CD4-positive, alpha-beta T cell (primary cell): ENCODE data around the gene CETP. TPM values are rescaled to one million over a fixed set of nuclear protein-coding genes. Genes with fewer than 3 reads are reported as not detected.
A peak's percentile ranks its signal among the peaks of the same experiment; 100 is the strongest.

Experiments
- ATAC-seq: fragments of 200-7000 bp; cut with Tn5 transposase; one replicate; pipeline ENCODE4 v1.10.0; 2022; ENCODE audit warnings: mild to moderate bottlenecking; ENCODE audit not compliant: poor library complexity
- CTCF ChIA-PET: fragments of 350-600 bp; sonication (Branson Sonifier 250); formaldehyde crosslinking; loops from one replicate; lab custom pipeline; 2021; ENCODE audit warnings: antibody characterized with exemption, inconsistent platforms; lab: Charles Lee
- POLR2A ChIA-PET: fragments of 350-600 bp; sonication (Branson Sonifier 250); formaldehyde crosslinking; loops from one replicate; lab custom pipeline; 2021; ENCODE audit warnings: antibody characterized with exemption, inconsistent platforms; lab: Charles Lee
- DNase-seq, 14 experiments: peaks; one replicate each; pipeline ENCODE4 v3.0.0-alpha.2; 2013 to 2020; ENCODE audit warnings: mixed read lengths in 2 of 14
- H3K27ac ChIP-seq, 2 donors: one replicate each; pipeline versions ENCODE4 v1.5.1 to v1.7.0; 2013; ENCODE audit warnings: low read length in 2 of 2, low read depth in 1 of 2, mild to moderate bottlenecking in 1 of 2
- H3K27me3 ChIP-seq, 2 experiments: 1 replicate in 1 of 2; 2 replicates in 1 of 2; pipeline versions ENCODE4 v1.6.1 to v1.7.0; 2013; ENCODE audit warnings: low read length in 2 of 2, control low read depth in 1 of 2, mild to moderate bottlenecking in 1 of 2, moderate library complexity in 1 of 2; ENCODE audit not compliant: insufficient read depth in 2 of 2, control insufficient read depth in 1 of 2
- H3K36me3 ChIP-seq: one replicate; pipeline ENCODE4 v1.6.1; 2013; ENCODE audit warnings: low read length, control low read depth; ENCODE audit not compliant: insufficient read depth
- H3K4me1 ChIP-seq: one replicate; pipeline ENCODE4 v1.6.1; 2013; ENCODE audit warnings: low read length, control low read depth; ENCODE audit not compliant: insufficient read depth
- H3K4me3 ChIP-seq: one replicate; pipeline ENCODE4 v1.5.1; 2013; ENCODE audit warnings: mild to moderate bottlenecking, low read length, moderate library complexity
- H3K9me3 ChIP-seq, 2 experiments: 1 replicate in 1 of 2; 2 replicates in 1 of 2; pipeline versions ENCODE4 v1.6.1 to v1.7.0; 2013; ENCODE audit warnings: low read length in 2 of 2, mild to moderate bottlenecking in 2 of 2, control low read depth in 1 of 2, moderate library complexity in 1 of 2; ENCODE audit not compliant: control insufficient read depth in 1 of 2, insufficient read depth in 1 of 2
- H3K27ac Mint-ChIP-seq: one replicate; pipeline ENCODE4 v1.8.0; 2020; ENCODE audit warnings: mixed read lengths
- H3K27me3 Mint-ChIP-seq: one replicate; pipeline ENCODE4 v1.8.0; 2021; ENCODE audit warnings: mixed read lengths
- H3K36me3 Mint-ChIP-seq: one replicate; pipeline ENCODE4 v1.8.0; 2021; ENCODE audit warnings: low read depth, mixed read lengths
- H3K4me1 Mint-ChIP-seq: one replicate; pipeline ENCODE4 v1.8.0; 2021; ENCODE audit warnings: low read depth, mixed read lengths
- H3K4me3 Mint-ChIP-seq: one replicate; pipeline ENCODE4 v1.8.0; 2020; ENCODE audit warnings: mild to moderate bottlenecking, mixed read lengths
- H3K9me3 Mint-ChIP-seq: one replicate; pipeline ENCODE4 v1.8.0; 2020; ENCODE audit warnings: mixed read lengths
- intact Hi-C, 2 experiments: fragments of 100-400 bp; cut with DNase I in 1 of 2; cut with micrococcal nuclease in 1 of 2; formaldehyde crosslinking; loops; one replicate each; pipeline versions ENCODE4 v1.15.1 to v1.9.0; 2023 to 2025; cut with DNase I, micrococcal nuclease
- total RNA-seq, 174 experiments: library from RNA in 2 of 174; stranded (reverse) in 2 of 174; gene quantifications; one replicate each; pipeline ENCODE4 v1.2.3 and lab custom pipeline; 2021 to 2026
- TF ChIP-seq, protein P1 (sequence below): fragments of 200-600 bp; IDR thresholded peaks from one replicate; pipeline ENCODE4 v1.8.0; 2022; ENCODE audit warnings: antibody characterized with exemption, mild to moderate bottlenecking

The CETP gene
- total RNA-seq, 2 experiments from 2014 or later: not detected

DNA sequence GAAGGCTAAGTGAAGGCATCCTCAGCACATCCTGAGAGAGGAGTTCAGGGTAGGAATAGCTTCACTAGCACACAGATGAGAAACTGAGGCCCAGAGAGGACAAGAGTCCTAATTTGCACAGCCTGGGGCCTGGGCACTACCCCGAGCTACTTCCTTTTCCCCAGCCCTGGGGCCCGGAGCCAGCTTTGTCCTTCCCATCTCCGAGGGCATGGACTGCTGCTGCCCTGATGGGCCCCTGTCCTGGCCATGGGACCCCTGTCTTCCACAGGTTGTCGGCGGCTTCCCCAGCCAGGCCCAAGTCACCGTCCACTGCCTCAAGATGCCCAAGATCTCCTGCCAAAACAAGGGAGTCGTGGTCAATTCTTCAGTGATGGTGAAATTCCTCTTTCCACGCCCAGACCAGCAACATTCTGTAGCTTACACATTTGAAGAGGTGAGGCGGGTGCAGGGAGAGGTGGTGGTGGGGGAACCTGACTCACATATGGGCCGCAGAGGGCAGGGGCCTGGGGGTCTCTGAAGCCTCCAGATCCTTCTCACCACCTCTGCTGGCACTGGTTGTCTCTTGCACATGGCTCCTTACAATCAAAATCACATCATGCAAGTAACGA lies 16.2 kb downstream of the CETP start:
- ChIA-PET CTCF (no interaction called here), POLR2A (interaction anchor here (0.6 to 1.4 kb wide), 2 partner anchors 46 to 163 kb away, joined by 3 to 4 read pairs; partner anchors contain the start of gene HERPUD1)
- no peaks in the 10 kb centered on the region for H3K9me3 ChIP-seq
- H3K27ac ChIP-seq: no peak overlapping the region
- no peak overlapping the region for H3K4me3 ChIP-seq
- H3K27ac Mint-ChIP-seq: no peak overlapping the region
- ATAC-seq: no peak
- intact Hi-C loops: no loop called here
- peaks cover 14% of the 10 kb centered on the region for H3K36me3 ChIP-seq
- H3K9me3 Mint-ChIP-seq: no peaks in the 10 kb centered on the region
- H3K4me1 ChIP-seq: peaks cover 36% of the 10 kb centered on the region
- peaks cover 12% of the 10 kb centered on the region for H3K36me3 Mint-ChIP-seq
- H3K27me3 Mint-ChIP-seq: no peaks in the 10 kb centered on the region
- no peaks in the 10 kb centered on the region for H3K27me3 ChIP-seq
- TF ChIP-seq, protein P1, sequence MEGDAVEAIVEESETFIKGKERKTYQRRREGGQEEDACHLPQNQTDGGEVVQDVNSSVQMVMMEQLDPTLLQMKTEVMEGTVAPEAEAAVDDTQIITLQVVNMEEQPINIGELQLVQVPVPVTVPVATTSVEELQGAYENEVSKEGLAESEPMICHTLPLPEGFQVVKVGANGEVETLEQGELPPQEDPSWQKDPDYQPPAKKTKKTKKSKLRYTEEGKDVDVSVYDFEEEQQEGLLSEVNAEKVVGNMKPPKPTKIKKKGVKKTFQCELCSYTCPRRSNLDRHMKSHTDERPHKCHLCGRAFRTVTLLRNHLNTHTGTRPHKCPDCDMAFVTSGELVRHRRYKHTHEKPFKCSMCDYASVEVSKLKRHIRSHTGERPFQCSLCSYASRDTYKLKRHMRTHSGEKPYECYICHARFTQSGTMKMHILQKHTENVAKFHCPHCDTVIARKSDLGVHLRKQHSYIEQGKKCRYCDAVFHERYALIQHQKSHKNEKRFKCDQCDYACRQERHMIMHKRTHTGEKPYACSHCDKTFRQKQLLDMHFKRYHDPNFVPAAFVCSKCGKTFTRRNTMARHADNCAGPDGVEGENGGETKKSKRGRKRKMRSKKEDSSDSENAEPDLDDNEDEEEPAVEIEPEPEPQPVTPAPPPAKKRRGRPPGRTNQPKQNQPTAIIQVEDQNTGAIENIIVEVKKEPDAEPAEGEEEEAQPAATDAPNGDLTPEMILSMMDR: no peak
- H3K4me3 Mint-ChIP-seq: no peak overlapping the region
- peaks cover 51% of the 10 kb centered on the region for H3K4me1 Mint-ChIP-seq
- DNase-seq: no peak

DNA sequence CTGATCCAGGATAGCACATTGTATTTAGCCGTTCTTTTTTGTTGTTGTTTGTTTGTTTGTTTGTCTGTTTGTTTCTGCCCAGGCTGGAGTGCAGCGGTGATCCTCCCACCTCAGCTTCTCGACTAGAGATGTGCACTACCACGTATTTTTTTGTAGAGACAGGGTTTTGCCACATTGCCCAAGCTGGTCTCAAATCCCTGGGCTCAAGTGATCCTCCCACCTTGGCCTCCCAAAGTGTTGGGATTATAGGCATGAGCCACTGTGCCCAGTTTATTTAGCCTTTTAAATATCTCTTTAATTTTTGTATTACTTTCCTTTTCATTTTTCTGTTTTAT lies 18.4 kb downstream of the CETP start:
- DNase-seq (no peak), ATAC-seq (no peak)
- TF ChIP-seq, protein P1: no peak
- intact Hi-C loops: no loop called here
- Histone ChIP-seq H3K9me3 (no peaks in the 10 kb centered on the region), H3K27ac (no peak overlapping the region), H3K4me1 (peaks cover 44% of the 10 kb centered on the region), H3K4me3 (no peak overlapping the region), H3K27me3 (no peaks in the 10 kb centered on the region), H3K36me3 (peaks cover 24% of the 10 kb centered on the region)
- Mint-ChIP-seq H3K36me3 (peaks cover 21% of the 10 kb centered on the region), H3K27me3 (no peaks in the 10 kb centered on the region), H3K4me1 (peaks cover 42% of the 10 kb centered on the region), H3K4me3 (no peak overlapping the region), H3K27ac (peak overlapping the region; percentile 69), H3K9me3 (no peaks in the 10 kb centered on the region)
- ChIA-PET POLR2A (no interaction called here), CTCF (no interaction called here)

DNA sequence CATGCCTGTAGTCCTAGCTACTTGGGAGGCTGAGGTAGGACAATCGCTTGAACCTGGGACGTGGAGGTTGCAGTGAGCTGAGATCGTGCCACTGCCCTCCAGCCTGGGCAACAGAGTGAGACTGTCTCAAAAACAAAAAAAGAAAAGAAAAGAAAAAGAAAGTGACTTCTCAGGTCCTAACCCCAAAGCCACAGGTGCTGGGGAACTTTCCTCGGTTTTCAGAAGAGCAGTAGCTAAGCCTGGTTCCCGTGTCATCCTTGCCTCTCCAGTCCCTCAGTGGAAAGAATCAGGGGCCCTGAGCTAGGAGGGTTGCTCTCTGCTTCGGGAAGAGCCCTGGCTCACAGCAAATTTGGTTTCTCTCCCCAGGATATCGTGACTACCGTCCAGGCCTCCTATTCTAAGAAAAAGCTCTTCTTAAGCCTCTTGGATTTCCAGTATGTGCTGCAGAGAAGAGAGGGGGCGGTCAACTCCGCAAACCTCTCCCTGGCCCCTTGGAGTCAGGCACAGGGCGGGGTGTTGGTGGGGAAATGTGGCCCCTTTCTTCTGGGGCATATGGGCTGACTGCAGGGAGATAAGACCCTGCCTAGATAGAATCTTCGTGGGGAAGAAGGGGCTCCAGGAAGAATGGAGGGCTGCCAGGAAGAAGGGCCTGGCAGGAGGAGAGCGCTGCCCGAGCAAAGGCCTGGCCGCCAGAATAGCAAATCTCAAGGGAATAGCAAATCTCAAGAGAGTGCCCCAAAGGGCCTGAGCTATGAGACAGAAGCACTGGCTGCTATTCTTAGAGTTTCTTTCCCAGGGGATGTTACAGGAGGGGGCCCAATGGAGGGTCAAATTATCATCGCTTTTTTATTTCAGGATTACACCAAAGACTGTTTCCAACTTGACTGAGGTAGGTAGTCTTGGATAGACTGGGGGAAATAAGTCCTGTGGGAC lies 19.3 kb downstream of the CETP start:
- Histone ChIP-seq H3K36me3 (peaks cover 25% of the 10 kb centered on the region), H3K4me3 (no peak overlapping the region), H3K27me3 (no peaks in the 10 kb centered on the region), H3K4me1 (peaks cover 52% of the 10 kb centered on the region), H3K9me3 (no peaks in the 10 kb centered on the region), H3K27ac (peak overlapping the region in 1 of 2 donors; percentile 13)
- H3K36me3 Mint-ChIP-seq: peaks cover 27% of the 10 kb centered on the region
- no peak overlapping the region for H3K4me3 Mint-ChIP-seq
- intact Hi-C loops: no loop called here
- TF ChIP-seq, protein P1: no peak
- DNase-seq: no peak
- peak overlapping the region; percentile 69 for H3K27ac Mint-ChIP-seq
- ATAC-seq: no peak
- H3K9me3 Mint-ChIP-seq: no peaks in the 10 kb centered on the region
- H3K4me1 Mint-ChIP-seq: peaks cover 42% of the 10 kb centered on the region
- ChIA-PET CTCF (no interaction called here), POLR2A (no interaction called here)
- no peaks in the 10 kb centered on the region for H3K27me3 Mint-ChIP-seq
